ENCODE results near the gene CCDC39. TPM values are rescaled to one million over a fixed set of nuclear protein-coding genes. Genes with fewer than 3 reads are reported as not detected.

CCDC39 gene
- total and polyA plus RNA-seq, 2 of the 8 experiments (the other 6 are each of a cell fraction or from before 2014, with no cell fraction given): 0.12 to 0.80 TPM

- POLR2A ChIA-PET (ENCODE audit: partially characterized antibody): interaction anchor here (1.1 kb wide), 1 partner anchor 11 kb away, joined by 4 read pairs; no protein-coding TSS in a partner anchor
- H3K79me1 ChIP-seq (ENCODE audit: low read depth, low read length): no peaks in the 10 kb centered on the region; the same call in 1 of the 2 replicates
- no peak overlapping the region for H3K18ac ChIP-seq (ENCODE audit: extremely low read depth, low read length)
- no peak overlapping the region for H4K91ac ChIP-seq (replicated peaks; ENCODE audit: insufficient read length, low read length)
- no peak overlapping the region for H3K27ac ChIP-seq (ENCODE audit: low read depth, low read length)
- H3K14ac ChIP-seq (ENCODE audit: insufficient read length): no peak overlapping the region
- H2AK5ac ChIP-seq (ENCODE audit: low read depth, low read length): no peak overlapping the region
- no peak overlapping the region for H3K23ac ChIP-seq (ENCODE audit: insufficient read length)
- WGBS, 2 experiments (ENCODE audit: extremely low coverage in 1 of 2, insufficient coverage in 1 of 2, insufficient read length in 1 of 2, insufficient replicate concordance in 2 of 2, low coverage in 1 of 2, low lambda C conversion rate in 2 of 2, missing lambda C conversion rate in 1 of 2): 84% methylated on average over 2 of the region's 2 CpGs; no CpG with 5 or more reads in 1 of the 2 experiments
- H3K4ac ChIP-seq (replicated peaks; ENCODE audit: insufficient read length, low read depth, low read length): no peak overlapping the region
- no peak overlapping the region for H3K56ac ChIP-seq (replicated peaks; ENCODE audit: insufficient read length, low read depth, low read length)
- H3K36me3 ChIP-seq (ENCODE audit: control insufficient read depth in 2 of 4, insufficient read depth in 4 of 4, low read length in 3 of 4): no peaks in the 10 kb centered on the region
- CTCF ChIA-PET (ENCODE audit: partially characterized antibody): interaction anchor here (1.3 kb wide), 1 partner anchor 9 kb away, joined by 3 read pairs; no protein-coding TSS in a partner anchor
- H3K4me1 ChIP-seq (replicated peaks in 1 of 4; ENCODE audit: control insufficient read depth in 3 of 4, insufficient read depth in 4 of 4, low read length in 3 of 4): no peaks in the 10 kb centered on the region
- H2BK120ac ChIP-seq (replicated peaks; ENCODE audit: low read depth, low read length): no peak overlapping the region
- no peak overlapping the region for H3K9ac ChIP-seq (replicated peaks in 1 of 4; ENCODE audit: extremely low read depth in 1 of 4, low read depth in 3 of 4, low read length in 3 of 4)
- H3K4me2 ChIP-seq (ENCODE audit: insufficient read depth in 1 of 2, low read depth in 2 of 2, low read length in 2 of 2): no peak overlapping the region
- no peak overlapping the region for H3K4me3 ChIP-seq (ENCODE audit: extremely low read depth in 1 of 4, insufficient read depth in 2 of 4, low read depth in 3 of 4, low read length in 4 of 4)
- H3K79me2 ChIP-seq (ENCODE audit: control insufficient read depth in 1 of 2, insufficient read depth in 2 of 2, low read length in 2 of 2): no peaks in the 10 kb centered on the region
- DNase-seq (ENCODE audit: low read depth in 1 of 2, low spot score in 2 of 2) (no peak), FAIRE-seq (no peak)
- H2BK5ac ChIP-seq (ENCODE audit: low read depth, low read length): no peak overlapping the region
- H3K23me2 ChIP-seq (ENCODE audit: low read depth, low read length): no peaks in the 10 kb centered on the region; the same call in 1 of the 2 replicates
- no peak overlapping the region for H4K5ac ChIP-seq (ENCODE audit: insufficient read length, low read depth, low read length)
- no peaks in the 10 kb centered on the region for H3K27me3 ChIP-seq (replicated peaks in 1 of 4; ENCODE audit: control insufficient read depth in 3 of 4, extremely low read depth in 1 of 4, insufficient read depth in 3 of 4, low read length in 3 of 4)
- TF ChIP-seq GABPA (IDR thresholded peaks at IDR 0.05; ENCODE audit: borderline replicate concordance, insufficient read depth, low read length) (no peak), SRF (IDR thresholded peaks at IDR 0.05; ENCODE audit: low read depth, low read length) (no peak), BACH1 (IDR thresholded peaks at IDR 0.05; ENCODE audit: low read length) (no peak), POLR2AphosphoS5 (IDR thresholded peaks at IDR 0.05; ENCODE audit: low read depth, low read length) (no peak), RXRA (IDR thresholded peaks at IDR 0.05; ENCODE audit: insufficient read depth, low read depth, low read length) (no peak), NRF1 (IDR thresholded peaks at IDR 0.05; ENCODE audit: low read depth, low read length) (no peak), GTF2F1 (IDR thresholded peaks at IDR 0.05; ENCODE audit: borderline replicate concordance, low read depth, low read length) (no peak), RBBP5 (IDR thresholded peaks at IDR 0.05; ENCODE audit: borderline replicate concordance, low read depth, low read length) (no peak)
- no peak overlapping the region for H2AFZ ChIP-seq (ENCODE audit: low read length)
- no peak overlapping the region for H2BK15ac ChIP-seq (ENCODE audit: low read length)
- H3K9me3 ChIP-seq (ENCODE audit: insufficient read depth in 2 of 2, low read depth in 1 of 2, low read length in 1 of 2): peaks cover 0 to 2% of the 10 kb centered on the region in 2 experiments; a peak in 1 of 4 replicates
- no peak overlapping the region for H2BK12ac ChIP-seq (ENCODE audit: low read depth, low read length)
- H4K8ac ChIP-seq (ENCODE audit: extremely low read depth, insufficient read depth, low read length): no peak overlapping the region
- H2BK20ac ChIP-seq (ENCODE audit: low read length): 0 out of 2 replicates have a peak overlapping the region, but pooled peaks have one; percentile 34
- no peaks in the 10 kb centered on the region for H4K20me1 ChIP-seq (replicated peaks in 1 of 2; ENCODE audit: control insufficient read depth in 1 of 2, insufficient read depth in 2 of 2, low read length in 2 of 2)
These were observed 52.4 kb downstream of the CCDC39 start for GRCh38 chr3:180626844-180627243.
